AG04450 (cell line): ENCODE results near the gene PNP. TPM values are rescaled to one million over a fixed set of nuclear protein-coding genes. Genes with fewer than 3 reads are reported as not detected.

ENCODE experiments used
- CTCF ChIA-PET: fragments of 300-600, 350-600 bp; formaldehyde crosslinking; extraction: SDS; loops from one replicate; lab custom pipeline; 2022; ENCODE audit warnings: antibody characterized with exemption, inconsistent platforms; lab: Charles Lee
- POLR2A ChIA-PET: fragments of 350-600 bp; formaldehyde crosslinking; extraction: SDS; loops from one replicate; lab custom pipeline; 2021; ENCODE audit warnings: antibody characterized with exemption, inconsistent platforms; lab: Yijun Ruan, JAX
- DNase-seq: peaks from one replicate; pipeline ENCODE4 v3.0.0-alpha.2; 2011; ENCODE audit warnings: low read depth, low spot score
- H3K27ac ChIP-seq: one replicate; pipeline ENCODE4 v1.5.1; 2012; ENCODE audit warnings: low read depth, low read length, control low read depth
- H3K27me3 ChIP-seq: one replicate; pipeline ENCODE4 v1.6.0; 2012; ENCODE audit warnings: low read length; ENCODE audit not compliant: control insufficient read depth, insufficient read depth
- H3K4me3 ChIP-seq: 2 replicates; pipeline ENCODE4 v1.5.1; 2011; ENCODE audit warnings: mild to moderate bottlenecking, low read depth, low read length, control low read depth
- H3K9me3 ChIP-seq: 2 replicates; pipeline ENCODE4 v1.5.1; 2012; ENCODE audit warnings: low read length; ENCODE audit not compliant: control insufficient read depth, insufficient read depth
- CTCF ChIP-seq: IDR thresholded peaks from 2 replicates; pipeline ENCODE4 v1.5.1; 2011; ENCODE audit warnings: low read depth, low read length, control low read depth, inconsistent platforms
- polyA plus RNA-seq: library from polyadenylated mRNA; depleted of rRNA; stranded (reverse); fragments of >200 nt; gene quantifications from 2 replicates; pipeline ENCODE4 v1.2.3, GENCODE V29; 2011; rRNA removed

The PNP gene
- polyA plus RNA-seq, 1 experiment: 23.1 TPM

DNA sequence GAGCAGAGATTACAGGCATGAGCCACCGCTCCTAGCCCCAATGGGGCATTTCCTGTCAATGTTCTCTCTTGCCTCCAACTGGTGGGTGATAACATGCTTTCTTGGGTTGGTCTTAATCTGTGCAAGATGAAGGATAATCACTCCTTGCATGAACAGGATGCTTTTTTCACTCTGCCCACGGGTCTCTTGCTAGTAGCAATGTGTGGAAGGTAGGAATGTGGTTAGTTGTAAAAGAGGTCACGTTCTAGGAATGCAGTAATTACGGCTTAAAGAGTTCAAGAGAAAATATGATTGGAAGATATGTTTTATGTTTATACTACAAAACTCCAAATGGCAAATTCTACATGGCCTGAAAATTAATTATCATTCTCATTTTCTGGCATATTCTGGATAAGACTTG lies 46.6 kb downstream of the PNP start:
- no peak for TF ChIP-seq CTCF
- Histone ChIP-seq H3K27ac (no peak overlapping the region), H3K4me3 (no peak overlapping the region), H3K9me3 (no peaks in the 10 kb centered on the region; the same call in 1 of the 2 replicates), H3K27me3 (no peaks in the 10 kb centered on the region)
- no peak for DNase-seq
- ChIA-PET POLR2A (no interaction called here), CTCF (no interaction called here)

DNA sequence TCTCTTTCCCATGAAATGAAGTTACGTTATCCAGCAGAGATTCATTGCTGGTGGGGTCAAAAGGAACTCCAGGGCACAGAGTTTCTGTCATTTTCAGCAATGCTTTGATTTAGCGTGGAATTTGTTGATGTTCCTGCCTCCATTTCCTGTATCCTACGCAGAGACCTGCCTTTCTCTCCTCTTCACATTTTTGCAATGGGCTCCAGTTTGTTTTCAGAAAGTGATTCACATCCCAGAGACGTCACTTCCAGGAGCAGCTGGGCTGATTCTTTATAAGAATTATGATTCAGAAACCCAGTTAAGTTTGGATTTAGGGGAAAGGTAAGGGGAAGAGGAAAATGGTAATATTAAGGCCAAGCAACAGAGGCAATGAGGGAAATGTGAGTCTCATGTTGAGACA lies 47.7 kb downstream of the PNP start:
- CTCF ChIA-PET: interaction anchor here (2.7 kb wide), 1 partner anchor 14 kb away, joined by 14 read pairs; no protein-coding TSS in a partner anchor
- Histone ChIP-seq H3K27ac (peak overlapping the region; percentile 96), H3K4me3 (no peak overlapping the region), H3K9me3 (no peaks in the 10 kb centered on the region; the same call in 1 of the 2 replicates), H3K27me3 (no peaks in the 10 kb centered on the region)
- TF ChIP-seq CTCF: no peak
- POLR2A ChIA-PET: interaction anchor here (1.2 kb wide), 1 partner anchor 47 kb away, joined by 4 read pairs; the partner anchor contains the start of gene PNP
- peak; percentile 54 for DNase-seq

DNA sequence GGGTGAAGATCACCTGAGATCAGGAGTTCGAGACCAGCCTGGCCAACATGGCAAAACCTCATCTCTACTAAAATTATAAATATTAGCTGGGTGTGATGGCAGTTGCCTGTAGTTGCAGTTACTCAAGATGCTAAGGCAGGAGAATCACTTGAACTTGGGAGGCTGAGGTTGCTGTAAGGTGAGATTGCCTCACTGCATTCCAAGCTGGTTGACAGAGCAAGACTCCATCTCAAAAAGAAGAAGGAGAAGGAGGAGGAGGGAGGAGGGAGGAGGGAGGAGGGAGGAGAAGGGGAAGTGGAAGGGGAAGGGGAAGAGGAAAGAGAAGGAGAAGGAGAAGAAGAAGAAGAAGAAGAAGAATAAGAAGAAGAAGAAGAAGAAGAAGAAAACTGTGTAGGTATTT lies 53.1 kb downstream of the PNP start:
- TF ChIP-seq CTCF: no peak
- H3K9me3 ChIP-seq: no peaks in the 10 kb centered on the region; the same call in 1 of the 2 replicates
- no peak overlapping the region for H3K27ac ChIP-seq
- peaks cover 3% of the 10 kb centered on the region for H3K27me3 ChIP-seq
- no peak overlapping the region for H3K4me3 ChIP-seq
- POLR2A ChIA-PET: no interaction called here
- DNase-seq: no peak
- CTCF ChIA-PET: no interaction called here

GRCh38 chr14:20524027-20524426 lies 54.8 kb downstream of the PNP start:
- no peaks in the 10 kb centered on the region; the same call in 1 of the 2 replicates for H3K9me3 ChIP-seq
- TF ChIP-seq CTCF: no peak
- CTCF ChIA-PET: no interaction called here
- peaks cover 7% of the 10 kb centered on the region for H3K27me3 ChIP-seq
- no peak for DNase-seq
- no peak overlapping the region for H3K27ac ChIP-seq
- POLR2A ChIA-PET: no interaction called here
- no peak overlapping the region for H3K4me3 ChIP-seq

Other genes with a start within 250 kb of the PNP start
- not detected in 2 replicates for gene OR11H6, start 245.7 kb upstream of the PNP start, polyA plus RNA-seq
- gene OR11H7, start 240.4 kb upstream of the PNP start, polyA plus RNA-seq: not detected in 2 replicates
- not detected in 2 replicates for gene OR11H4, start 230.1 kb upstream of the PNP start, polyA plus RNA-seq
- gene TTC5, start 163.5 kb upstream of the PNP start, polyA plus RNA-seq: 20.0 and 23.5 TPM in 2 replicates
- gene CCNB1IP1, start 136.1 kb upstream of the PNP start, polyA plus RNA-seq: 54.2 and 69.2 TPM in 2 replicates
- 11.8 and 12.3 TPM in 2 replicates for gene PARP2, start 125.8 kb upstream of the PNP start, polyA plus RNA-seq
- 18.6 and 18.8 TPM in 2 replicates for gene TEP1, start 55.9 kb upstream of the PNP start, polyA plus RNA-seq
- gene KLHL33, start 33.2 kb upstream of the PNP start, polyA plus RNA-seq: 0.06 and 0.09 TPM in 2 replicates
- 23.6 and 29.2 TPM in 2 replicates for gene OSGEP, start 14.6 kb upstream of the PNP start, polyA plus RNA-seq
- gene APEX1, start 14.2 kb upstream of the PNP start, polyA plus RNA-seq: 240 and 274 TPM in 2 replicates
- gene PIP4P1, start 8.0 kb upstream of the PNP start, polyA plus RNA-seq: 24.5 and 29.9 TPM in 2 replicates
- gene RNASE10, start 36.1 kb downstream of the PNP start, polyA plus RNA-seq: not detected in 2 replicates
- gene RNASE9, start 91.6 kb downstream of the PNP start, polyA plus RNA-seq: not detected in 2 replicates
- not detected in 2 replicates for gene RNASE11, start 118.6 kb downstream of the PNP start, polyA plus RNA-seq
- gene RNASE12, start 122.0 kb downstream of the PNP start, polyA plus RNA-seq: not detected in 2 replicates
- gene OR6S1, start 172.3 kb downstream of the PNP start, polyA plus RNA-seq: not detected in 2 replicates
- 15.8 and 19.0 TPM in 2 replicates for gene RNASE4, start 215.2 kb downstream of the PNP start, polyA plus RNA-seq
- 5.1 TPM in 2 replicates for gene ANG, start 219.4 kb downstream of the PNP start, polyA plus RNA-seq